OCI-LY3 (cell line): ENCODE data around the gene COL24A1.
A peak's percentile ranks its signal among the peaks of the same experiment; 100 is the strongest.
"Not testable (repeated sequence)": the region's sequence is repeated elsewhere in the genome, so short reads cannot be mapped to it uniquely, and the experiment has no call there.

Source experiments
- H2AFZ ChIP-seq: fragments of 200-600, 300-600 bp; shearing (Covaris generic); 2 replicates; pipeline ENCODE4 v1.6.0; 2014; ENCODE audit warnings: antibody characterized with exemption, low read depth, low read length
- H3K27ac ChIP-seq: fragments of 200-600, 300-600 bp; sonication (generic); 2 replicates; pipeline ENCODE4 v1.5.1; 2014; ENCODE audit warnings: mild to moderate bottlenecking, low read length, moderate library complexity, mixed read lengths
- H3K27me3 ChIP-seq: fragments of 200-600, 300-600 bp; sonication (generic); 2 replicates; pipeline ENCODE4 v1.6.1; 2014; ENCODE audit warnings: low read depth, low read length, mixed read lengths
- H3K36me3 ChIP-seq: fragments of 200-600, 300-600 bp; sonication (generic); replicated peaks from 2 replicates; pipeline ENCODE3; 2014; ENCODE audit warnings: low read depth, low read length, mixed read lengths
- H3K4me1 ChIP-seq: fragments of 300-600, 200-600 bp; sonication (generic); 2 replicates; pipeline ENCODE4 v1.6.1; 2014; ENCODE audit warnings: low read length, mixed read lengths
- H3K4me2 ChIP-seq: fragments of 200-600, 300-600 bp; sonication (generic); 2 replicates; pipeline ENCODE4 v1.6.1; 2014; ENCODE audit warnings: low read length, mixed read lengths
- H3K4me3 ChIP-seq: fragments of 300-600, 200-600 bp; sonication (generic); 2 replicates; pipeline ENCODE4 v1.5.1; 2014; ENCODE audit warnings: antibody characterized with exemption, mild to moderate bottlenecking, low read length, moderate library complexity
- H3K79me2 ChIP-seq: fragments of 300-600, 200-600 bp; shearing (Covaris generic); 2 replicates; pipeline ENCODE4 v1.6.1; 2014; ENCODE audit warnings: mild to moderate bottlenecking, low read length, mixed read lengths
- H3K9ac ChIP-seq: fragments of 300-600, 200-600 bp; shearing (Covaris generic); 2 replicates; pipeline ENCODE4 v1.6.0; 2014; ENCODE audit warnings: mild to moderate bottlenecking, low read length, moderate library complexity
- H3K9me3 ChIP-seq: fragments of 200-600, 300-600 bp; shearing (Covaris generic); 2 replicates; pipeline ENCODE4 v1.6.1; 2014; ENCODE audit warnings: low read length, mixed read lengths; ENCODE audit not compliant: insufficient read depth
- H4K20me1 ChIP-seq: fragments of 200-600, 300-600 bp; sonication (generic); 2 replicates; pipeline ENCODE4 v1.6.1; 2016; ENCODE audit warnings: low read length, mixed read lengths; ENCODE audit not compliant: insufficient read depth
- CTCF ChIP-seq: fragments of 200-600, 300-600 bp; sonication (generic); IDR thresholded peaks from 2 replicates; pipeline ENCODE4 v1.5.1; 2014; ENCODE audit warnings: antibody characterized with exemption, low read length, low read depth
- EZH2phosphoT487 ChIP-seq: fragments of 200-600 bp; shearing (Covaris generic); IDR thresholded peaks from 2 replicates; pipeline ENCODE4 v1.6.1; 2018; ENCODE audit warnings: antibody characterized with exemption, mixed run types, low read depth

Gene COL24A1

GRCh38 chr1:86085741-86086409 is 70.7 kb downstream of the COL24A1 start:
- Histone ChIP-seq H3K27ac (no peak overlapping the region), H4K20me1 (no peaks in the 10 kb centered on the region), H2AFZ (peak overlapping the region; percentile 34; the same call in 1 of the 2 replicates), H3K4me2 (peak overlapping the region; percentile 22), H3K36me3 (no peaks in the 10 kb centered on the region), H3K79me2 (no peaks in the 10 kb centered on the region), H3K4me1 (peaks cover 4% of the 10 kb centered on the region; the same call in 1 of the 2 replicates), H3K4me3 (no peak overlapping the region; the same call in 1 of the 2 replicates), H3K9ac (no peak overlapping the region), H3K9me3 (no peaks in the 10 kb centered on the region), H3K27me3 (no peaks in the 10 kb centered on the region)
- TF ChIP-seq EZH2phosphoT487, result no peak
- TF ChIP-seq CTCF, result no peak

DNA sequence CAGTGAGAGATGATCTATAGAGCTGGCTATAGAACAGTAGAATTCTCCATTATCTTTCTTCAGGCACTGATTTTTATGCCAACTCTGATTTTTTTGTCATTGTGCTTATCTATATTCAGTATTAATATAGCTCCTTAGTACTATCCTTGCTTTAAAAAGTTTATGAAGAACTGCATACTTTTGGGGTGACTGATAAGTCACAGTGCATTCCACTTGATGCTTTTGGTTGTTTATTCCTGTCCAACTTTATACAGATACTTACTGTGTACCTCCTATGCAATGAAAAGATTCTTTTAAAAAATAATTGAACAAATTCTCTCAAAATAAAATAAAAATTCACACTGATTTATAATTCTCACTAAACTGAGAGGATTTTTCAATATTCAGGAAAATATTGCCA is 71.6 kb downstream of the COL24A1 start:
- peaks cover 4% of the 10 kb centered on the region; the same call in 1 of the 2 replicates for H3K4me1 ChIP-seq
- no peak overlapping the region for H2AFZ ChIP-seq
- H3K36me3 ChIP-seq, result no peaks in the 10 kb centered on the region
- H3K27me3 ChIP-seq, result no peaks in the 10 kb centered on the region
- H3K79me2 ChIP-seq, result no peaks in the 10 kb centered on the region
- TF ChIP-seq EZH2phosphoT487 (no peak), CTCF (no peak)
- H3K4me3 ChIP-seq, result no peak overlapping the region
- H4K20me1 ChIP-seq, result no peaks in the 10 kb centered on the region
- no peak overlapping the region for H3K4me2 ChIP-seq
- no peak overlapping the region for H3K27ac ChIP-seq
- H3K9ac ChIP-seq, result no peak overlapping the region
- no peaks in the 10 kb centered on the region for H3K9me3 ChIP-seq

GRCh38 chr1:86082183-86082582 is 74.4 kb downstream of the COL24A1 start:
- Histone ChIP-seq H3K9ac (no peak overlapping the region), H3K9me3 (no peaks in the 10 kb centered on the region), H3K4me1 (peaks cover 4% of the 10 kb centered on the region; the same call in 1 of the 2 replicates), H3K4me3 (no peak overlapping the region), H4K20me1 (no peaks in the 10 kb centered on the region), H3K27me3 (no peaks in the 10 kb centered on the region), H3K27ac (no peak overlapping the region), H2AFZ (no peak overlapping the region), H3K36me3 (no peaks in the 10 kb centered on the region), H3K79me2 (no peaks in the 10 kb centered on the region), H3K4me2 (no peak overlapping the region)
- TF ChIP-seq CTCF (0 out of 2 replicates have a peak, but pooled peaks have one; percentile 4), EZH2phosphoT487 (no peak)

- H3K27me3 ChIP-seq, H3K4me3 ChIP-seq, H3K4me2 ChIP-seq, H2AFZ ChIP-seq, H3K4me1 ChIP-seq, H3K79me2 ChIP-seq, H3K27ac ChIP-seq, H4K20me1 ChIP-seq, H3K36me3 ChIP-seq, H3K9ac ChIP-seq, H3K9me3 ChIP-seq: not testable (repeated sequence)
Observed at GRCh38 chr1:86072474-86072873, 84.1 kb downstream of the COL24A1 start.

GRCh38 chr1:86071870-86072269 is 84.7 kb downstream of the COL24A1 start:
- H3K79me2 ChIP-seq, H2AFZ ChIP-seq, H4K20me1 ChIP-seq, H3K27ac ChIP-seq, H3K9ac ChIP-seq, H3K9me3 ChIP-seq, H3K4me3 ChIP-seq, H3K36me3 ChIP-seq, H3K4me1 ChIP-seq, H3K4me2 ChIP-seq, H3K27me3 ChIP-seq: not testable (repeated sequence)
